Left lung (tissue), 10 donors: ENCODE measurements around the gene TMPRSS7. TPM values are rescaled to one million over a fixed set of nuclear protein-coding genes. Genes with fewer than 3 reads are reported as not detected.
"Not testable (repeated sequence)": the region's sequence is repeated elsewhere in the genome, so short reads cannot be mapped to it uniquely, and the experiment has no call there.

Source experiments
- ATAC-seq: fragments of 200-7000 bp; cut with Tn5 transposase; one replicate; pipeline ENCODE4 v1.9.1; 2020; ENCODE audit warnings: moderate library complexity
- DNase-seq, 4 donors: peaks; one replicate each; pipeline ENCODE4 v3.0.0-alpha.2; 2013 to 2020
- H3K27ac ChIP-seq, 2 donors: fragments of 200-600 bp; sonication (generic) in 1 of 2; one replicate each; pipeline versions ENCODE4 v1.5.0 to v1.8.0; 2020 to 2021
- H3K27me3 ChIP-seq, 2 donors: fragments of 200-600 bp; sonication (generic) in 1 of 2; one replicate each; pipeline versions ENCODE4 v1.5.0 to v1.8.0; 2020 to 2021
- H3K36me3 ChIP-seq, 2 donors: fragments of 200-600 bp; sonication (generic) in 1 of 2; one replicate each; pipeline versions ENCODE4 v1.5.0 to v1.8.0; 2020 to 2021
- H3K4me1 ChIP-seq, 2 donors: fragments of 200-600 bp; one replicate each; pipeline ENCODE4 v1.8.0; 2021
- H3K4me3 ChIP-seq, 2 donors: fragments of 200-600 bp; sonication (generic) in 1 of 2; one replicate each; pipeline versions ENCODE4 v1.5.0 to v1.8.0; 2020 to 2021; ENCODE audit warnings: mild to moderate bottlenecking in 1 of 2
- H3K9me3 ChIP-seq, 2 donors: fragments of 200-600 bp; sonication (generic) in 1 of 2; one replicate each; pipeline versions ENCODE4 v1.5.0 to v1.8.0; 2020 to 2021
- intact Hi-C, 2 donors: fragments of 100-400 bp; cut with DNase I; formaldehyde crosslinking; loops; one replicate each; pipeline versions ENCODE4 v1.11.2 to v1.14.2; 2022
- polyA plus RNA-seq, 6 donors: library from polyadenylated mRNA; unstranded; fragments of 120-200 nt; gene quantifications; one replicate each; pipeline ENCODE4 v1.2.1, GENCODE V29; 2013; ENCODE audit not compliant: insufficient read length in 6 of 6
- total RNA-seq, 2 donors: library from RNA; stranded (reverse); fragmentation: NEBNext Ultra II Directional; extraction: Animal tissue kit (Norgen Biotek cat#: 25700); gene quantifications; one replicate each; pipeline ENCODE4 v1.2.1, GENCODE V29; 2021
- TF ChIP-seq, protein P1 (sequence below), 2 donors: fragments of 200-600 bp; sonication (generic) in 1 of 2; IDR thresholded peaks; one replicate each; pipeline versions ENCODE4 v1.5.0 to v1.8.0; 2021; ENCODE audit warnings: antibody characterized with exemption in 2 of 2
- donor health status: DM: no; HTN: yes; CAD: no.
- donor health status: DM: no; HTN: no; CAD: no.

The TMPRSS7 gene
- total and polyA plus RNA-seq, 8 donors: 0.06 to 0.17 (median 0.08) TPM; not detected in 4

DNA sequence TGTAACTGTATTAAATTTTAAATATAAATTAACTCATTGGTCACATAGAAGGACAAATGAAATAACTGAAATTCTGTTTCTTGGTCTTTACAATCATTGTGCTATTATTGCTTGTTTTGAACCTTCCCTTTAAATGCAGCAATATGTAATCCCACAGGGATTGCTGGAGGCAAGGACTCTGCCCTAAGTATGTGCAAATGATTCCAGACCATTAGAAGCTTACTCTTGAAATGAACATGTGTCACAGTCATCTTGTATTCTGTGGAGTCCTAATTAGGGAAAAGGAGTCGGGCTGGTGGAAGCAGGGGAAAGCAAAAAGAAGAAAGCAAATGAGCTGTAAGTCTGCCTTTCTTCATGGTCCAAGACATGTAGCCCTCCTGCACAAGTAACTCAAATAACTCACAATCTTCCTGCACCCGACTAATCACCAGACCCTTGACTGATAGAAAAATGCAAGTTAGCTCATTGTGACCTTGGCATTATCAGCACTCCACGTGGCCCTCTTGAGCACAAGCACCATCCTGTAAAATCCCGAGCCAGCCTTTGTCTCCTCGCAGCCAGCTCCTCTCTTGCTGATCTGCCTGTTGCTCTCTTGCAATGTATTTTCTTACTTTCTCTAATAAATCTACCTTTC lies 2.3 kb upstream of the TMPRSS7 start:
- Histone ChIP-seq H3K4me3 (no peak overlapping the region), H3K27ac (no peak overlapping the region), H3K36me3 (no peaks in the 10 kb centered on the region), H3K9me3 (no peaks in the 10 kb centered on the region), H3K4me1 (no peaks in the 10 kb centered on the region), H3K27me3 (no peaks in the 10 kb centered on the region)
- intact Hi-C loops: no loop called here
- ATAC-seq (peak; percentile 79), DNase-seq (no peak)
- TF ChIP-seq, protein P1, sequence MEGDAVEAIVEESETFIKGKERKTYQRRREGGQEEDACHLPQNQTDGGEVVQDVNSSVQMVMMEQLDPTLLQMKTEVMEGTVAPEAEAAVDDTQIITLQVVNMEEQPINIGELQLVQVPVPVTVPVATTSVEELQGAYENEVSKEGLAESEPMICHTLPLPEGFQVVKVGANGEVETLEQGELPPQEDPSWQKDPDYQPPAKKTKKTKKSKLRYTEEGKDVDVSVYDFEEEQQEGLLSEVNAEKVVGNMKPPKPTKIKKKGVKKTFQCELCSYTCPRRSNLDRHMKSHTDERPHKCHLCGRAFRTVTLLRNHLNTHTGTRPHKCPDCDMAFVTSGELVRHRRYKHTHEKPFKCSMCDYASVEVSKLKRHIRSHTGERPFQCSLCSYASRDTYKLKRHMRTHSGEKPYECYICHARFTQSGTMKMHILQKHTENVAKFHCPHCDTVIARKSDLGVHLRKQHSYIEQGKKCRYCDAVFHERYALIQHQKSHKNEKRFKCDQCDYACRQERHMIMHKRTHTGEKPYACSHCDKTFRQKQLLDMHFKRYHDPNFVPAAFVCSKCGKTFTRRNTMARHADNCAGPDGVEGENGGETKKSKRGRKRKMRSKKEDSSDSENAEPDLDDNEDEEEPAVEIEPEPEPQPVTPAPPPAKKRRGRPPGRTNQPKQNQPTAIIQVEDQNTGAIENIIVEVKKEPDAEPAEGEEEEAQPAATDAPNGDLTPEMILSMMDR (IDR thresholded peaks at IDR 0.05): no peak

DNA sequence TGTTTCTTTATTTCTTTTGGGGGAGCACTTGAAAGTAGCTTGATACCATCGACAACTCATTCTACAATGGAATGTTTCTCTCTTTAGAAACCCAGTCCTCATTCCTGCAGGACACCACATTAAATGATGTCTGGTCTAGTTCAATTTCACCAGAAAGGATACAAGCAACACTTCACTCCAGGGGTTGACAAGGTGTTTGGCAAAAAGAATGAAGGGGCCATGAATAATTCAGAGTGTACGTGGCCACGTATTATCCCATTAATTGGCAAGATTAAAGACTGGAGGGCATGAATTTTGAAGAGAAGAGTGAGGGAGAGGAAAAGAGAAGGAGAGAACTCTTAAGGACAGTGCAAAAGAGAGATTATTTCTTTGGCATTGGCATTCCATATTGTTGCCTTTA lies 705 bp downstream of the TMPRSS7 start:
- no peak overlapping the region for H3K4me3 ChIP-seq
- no peaks in the 10 kb centered on the region for H3K27me3 ChIP-seq
- H3K36me3 ChIP-seq: no peaks in the 10 kb centered on the region
- ATAC-seq (no peak), DNase-seq (no peak)
- H3K27ac ChIP-seq: no peak overlapping the region
- intact Hi-C loops: no loop called here
- no peaks in the 10 kb centered on the region for H3K9me3 ChIP-seq
- H3K4me1 ChIP-seq: no peaks in the 10 kb centered on the region
- TF ChIP-seq, protein P1 (IDR thresholded peaks at IDR 0.05): no peak

- H3K4me1 ChIP-seq, H3K27me3 ChIP-seq, H3K4me3 ChIP-seq, intact Hi-C loops, DNase-seq, H3K27ac ChIP-seq, H3K36me3 ChIP-seq, ATAC-seq, H3K9me3 ChIP-seq: not testable (repeated sequence)
These were observed 2.7 kb downstream of the TMPRSS7 start for GRCh38 chr3:112037194-112037593.

GRCh38 chr3:112038863-112039262 lies 4.3 kb downstream of the TMPRSS7 start:
- DNase-seq: no peak
- intact Hi-C loops: no loop called here
- Histone ChIP-seq H3K4me3 (no peak overlapping the region), H3K36me3 (no peaks in the 10 kb centered on the region), H3K27me3 (no peaks in the 10 kb centered on the region), H3K4me1 (no peaks in the 10 kb centered on the region), H3K27ac (no peak overlapping the region), H3K9me3 (no peaks in the 10 kb centered on the region)
- peak; percentile 27 for ATAC-seq
- TF ChIP-seq, protein P1 (IDR thresholded peaks at IDR 0.05): no peak

GRCh38 chr3:112041321-112041720 lies 6.8 kb downstream of the TMPRSS7 start:
- Histone ChIP-seq H3K36me3 (no peaks in the 10 kb centered on the region), H3K27ac (no peak overlapping the region), H3K4me3 (no peak overlapping the region), H3K27me3 (no peaks in the 10 kb centered on the region), H3K9me3 (no peaks in the 10 kb centered on the region), H3K4me1 (no peaks in the 10 kb centered on the region)
- intact Hi-C loops: no loop called here
- DNase-seq (no peak), ATAC-seq (no peak)
- TF ChIP-seq, protein P1 (IDR thresholded peaks at IDR 0.05): no peak

GRCh38 chr3:112042842-112043280 lies 8.3 kb downstream of the TMPRSS7 start:
- Histone ChIP-seq H3K36me3 (no peaks in the 10 kb centered on the region), H3K4me1 (no peaks in the 10 kb centered on the region), H3K4me3 (no peak overlapping the region), H3K27me3 (no peaks in the 10 kb centered on the region), H3K27ac (no peak overlapping the region), H3K9me3 (no peaks in the 10 kb centered on the region)
- intact Hi-C loops: no loop called here
- peak in 1 of 4 donors; percentile 19 for DNase-seq
- TF ChIP-seq, protein P1 (IDR thresholded peaks at IDR 0.05): no peak
- ATAC-seq: peak; percentile 42
